GM12878 (cell line): ENCODE results near the gene PCDHGA5. TPM values are rescaled to one million over a fixed set of nuclear protein-coding genes. Genes with fewer than 3 reads are reported as not detected.

ENCODE experiments used
- ATAC-seq: fragments of 200-7000 bp; cut with Tn5 transposase; 3 replicates; pipeline ENCODE4 v1.9.1; 2020; ENCODE audit warnings: mild to moderate bottlenecking, moderate library complexity
- BruUV-seq: library from RNA; stranded (reverse); fragments of 400-500 nt; replicated peaks from 2 replicates; lab custom pipeline; 2021; lab: Mats Ljungman, UMichigan
- CTCF ChIA-PET: fragments of 300-600 bp; sonication (Branson Sonifier 250); formaldehyde crosslinking; extraction: SDS; loops from one replicate; lab custom pipeline; 2021; ENCODE audit warnings: inconsistent platforms; lab: Yijun Ruan, JAX
- POLR2A ChIA-PET: fragments of 350-600 bp; formaldehyde crosslinking; extraction: SDS; loops from one replicate; lab custom pipeline; 2021; ENCODE audit warnings: inconsistent platforms; lab: Charles Lee
- RAD21 ChIA-PET: fragments of 300-600 bp; sonication (Branson Sonifier 250); formaldehyde crosslinking; loops from one replicate; lab custom pipeline; 2023; ENCODE audit warnings: antibody characterized with exemption; ENCODE audit not compliant: unreplicated experiment; lab: Charles Lee
- SMC1A ChIA-PET: fragments of 300-600 bp; sonication (Branson Sonifier 250); formaldehyde crosslinking; loops from one replicate; lab custom pipeline; 2023; ENCODE audit not compliant: unreplicated experiment, uncharacterized antibody; lab: Charles Lee
- DNase-seq: peaks from one replicate; pipeline ENCODE4 v3.0.0-alpha.2; 2011; ENCODE audit warnings: low read depth, low spot score
- FAIRE-seq: peaks from 3 replicates; lab custom pipeline; 2011; peaks lifted over from hg19 to GRCh38; lab: Jason Lieb, UNC
- H2AFZ ChIP-seq: 2 replicates; pipeline ENCODE4 v1.6.0; 2011; ENCODE audit warnings: low read depth, low read length, control low read depth; ENCODE audit not compliant: control insufficient read depth
- H3K27ac ChIP-seq: 2 replicates; pipeline ENCODE4 v1.5.1; 2011; ENCODE audit warnings: control low read depth; ENCODE audit not compliant: control insufficient read depth, insufficient read depth
- H3K27me3 ChIP-seq, 2 experiments: replicated peaks in 1 of 2; 2 replicates each; pipeline versions ENCODE4 v1.6.0 to v1.6.1; 2011; ENCODE audit warnings: low read length in 1 of 2; ENCODE audit not compliant: control insufficient read depth in 2 of 2, insufficient read depth in 2 of 2
- H3K36me3 ChIP-seq, 2 experiments: 2 replicates each; pipeline ENCODE4 v1.5.1; 2011; ENCODE audit warnings: low read length in 1 of 2; ENCODE audit not compliant: control insufficient read depth in 2 of 2, insufficient read depth in 2 of 2
- H3K4me1 ChIP-seq: 2 replicates; pipeline ENCODE4 v1.6.1; 2011; ENCODE audit warnings: mild to moderate bottlenecking, low read length, moderate library complexity, mixed read lengths; ENCODE audit not compliant: control insufficient read depth, insufficient read depth
- H3K4me2 ChIP-seq: 2 replicates; pipeline ENCODE4 v1.6.0; 2011; ENCODE audit warnings: control low read depth; ENCODE audit not compliant: control insufficient read depth, insufficient read depth
- H3K4me3 ChIP-seq: fragments of 200-600 bp; sonication (generic); 2 replicates; pipeline ENCODE4 v1.5.1; 2016
- H3K79me2 ChIP-seq: 2 replicates; pipeline ENCODE4 v1.6.0; 2011; ENCODE audit warnings: low read length; ENCODE audit not compliant: control insufficient read depth, insufficient read depth
- H3K9ac ChIP-seq: 2 replicates; pipeline ENCODE4 v1.8.0; 2011; ENCODE audit warnings: low read length, control low read depth, mixed read lengths; ENCODE audit not compliant: control insufficient read depth, insufficient read depth
- H3K9me3 ChIP-seq: replicated peaks from 3 replicates; pipeline ENCODE4 v1.5.1; 2011; ENCODE audit warnings: mild to moderate bottlenecking, low read length; ENCODE audit not compliant: control insufficient read depth, insufficient read depth
- H4K20me1 ChIP-seq: 2 replicates; pipeline ENCODE4 v1.6.0; 2011; ENCODE audit not compliant: control insufficient read depth, insufficient read depth
- BCL11A ChIP-seq: IDR thresholded peaks from 2 replicates; pipeline ENCODE4 v1.6.1; 2011; ENCODE audit warnings: low read depth, low read length
- CBX5 ChIP-seq: sonication (generic); IDR thresholded peaks from 2 replicates; pipeline ENCODE4 v1.6.1; 2016; ENCODE audit warnings: low read depth, moderate library complexity, mild to moderate bottlenecking, inconsistent platforms
- CHD2 ChIP-seq: IDR thresholded peaks from 2 replicates; pipeline ENCODE4 v1.6.1; 2011; ENCODE audit warnings: low read depth, low read length, improper control_type of control experiment, borderline replicate concordance
- DPF2 ChIP-seq: fragments of 450-650 bp; IDR thresholded peaks from 2 replicates; pipeline ENCODE4 v1.6.1; 2017; ENCODE audit warnings: mild to moderate bottlenecking
- FOXM1 ChIP-seq: IDR thresholded peaks from 2 replicates; pipeline ENCODE4 v1.6.1; 2012; ENCODE audit warnings: low read depth, mild to moderate bottlenecking, inconsistent platforms, low read length, moderate library complexity
- GATAD2B ChIP-seq: fragments of 450-650 bp; conservative IDR thresholded peaks from 2 replicates; pipeline ENCODE4 v1.6.1; 2017; ENCODE audit warnings: low read depth, mild to moderate bottlenecking, moderate library complexity
- HDAC2 ChIP-seq: fragments of 200-600 bp; sonication (generic); IDR thresholded peaks from 2 replicates; pipeline ENCODE4 v1.6.1; 2017
- IRF4 ChIP-seq: IDR thresholded peaks from 2 replicates; pipeline ENCODE4 v1.6.1; 2011; ENCODE audit warnings: low read depth, low read length
- MXI1 ChIP-seq: fragments of 150-350 bp; IDR thresholded peaks from 2 replicates; pipeline ENCODE4 v1.6.1; 2011; ENCODE audit warnings: low read depth, mild to moderate bottlenecking, inconsistent platforms, low read length, improper control_type of control experiment
- PBX3 ChIP-seq: IDR thresholded peaks from 2 replicates; pipeline ENCODE4 v1.6.1; 2011; ENCODE audit warnings: mild to moderate bottlenecking, low read depth, low read length, moderate library complexity; ENCODE audit not compliant: insufficient replicate concordance
- TCF3 ChIP-seq: IDR thresholded peaks from 2 replicates; pipeline ENCODE4 v1.6.1; 2012; ENCODE audit warnings: low read depth, mild to moderate bottlenecking, low read length, borderline replicate concordance; ENCODE audit not compliant: insufficient read depth
- YBX1 ChIP-seq: fragments of 450-650 bp; IDR thresholded peaks from 2 replicates; pipeline ENCODE4 v1.6.1; 2016; ENCODE audit warnings: antibody characterized with exemption
- WGBS: methylation state at CpG from one replicate; pipeline ENCODE4 v1.1.6; 2016; ENCODE audit warnings: low lambda C conversion rate; ENCODE audit not compliant: insufficient replicate concordance, insufficient coverage; ENCODE audit errors: missing lambda C conversion rate; 5-methylcytosine and 5-hydroxymethylcytosine counted together
- in situ Hi-C: fragments of 300-500 bp; cut with MboI; formaldehyde crosslinking; loops from 9 replicates; pipeline ENCODE4 v1.14.3; 2018; ENCODE audit warnings: mixed read lengths
- intact Hi-C: fragments of 100-400 bp; cut with micrococcal nuclease; formaldehyde crosslinking; loops from one replicate; pipeline ENCODE4 v1.14.2; 2022; ENCODE audit not compliant: unreplicated experiment
- polyA plus RNA-seq, 11 experiments: library from polyadenylated mRNA; depleted of rRNA in 4 of 11; unstranded in 6 of 11; stranded (reverse) in 5 of 11; fragments of >200 nt; fragmentation: Nextera tagmentation in 4 of 11; fragmentation: Illumina TruSeq in 1 of 11; extraction: Ambion mirVana in 4 of 11; extraction: Trizol in 1 of 11; gene quantifications; 1 replicate in 1 of 11; 2 replicates in 10 of 11; pipeline versions ENCODE4 v1.2.1 to v1.2.3, GENCODE V29; 2011 to 2016; ENCODE audit warnings: inconsistent platforms in 2 of 11, missing spikeins in 2 of 11, low read depth in 1 of 11
- total RNA-seq, 4 experiments: library from RNA; depleted of rRNA in 3 of 4; stranded (reverse); fragments of >200 nt in 3 of 4; fragmentation: Illumina TruSeq in 1 of 4; extraction: Trizol in 1 of 4; gene quantifications; 2 replicates each; pipeline versions ENCODE4 v1.2.1 to v1.2.3, GENCODE V29; 2013 to 2021
- TF ChIP-seq, protein P1 (sequence below): IDR thresholded peaks from 2 replicates; pipeline ENCODE4 v1.6.1; 2011; ENCODE audit warnings: borderline replicate concordance, low read depth, mild to moderate bottlenecking, moderate library complexity, mixed read lengths, low read length; ENCODE audit not compliant: insufficient read depth; ENCODE audit errors: extremely low read length

Gene PCDHGA5
- total and polyA plus RNA-seq, 10 of the 15 experiments (the other 5 are each of a cell fraction or from before 2014, with no cell fraction given), result 0.10 to 0.23 (median 0.16) TPM; not detected in 4

GRCh38 chr5:141383345-141383744 is 19.4 kb downstream of the PCDHGA5 start:
- intact Hi-C loops, result no loop called here
- H3K27me3 ChIP-seq, result no peaks in the 10 kb centered on the region
- no peak overlapping the region for H3K9ac ChIP-seq
- no peak overlapping the region for H3K4me2 ChIP-seq
- DNase-seq, result no peak
- no peaks in the 10 kb centered on the region for H3K79me2 ChIP-seq
- SMC1A ChIA-PET, result no interaction called here
- no peak overlapping the region for H3K27ac ChIP-seq
- no TSS peak for BruUV-seq
- CTCF ChIA-PET, result interaction anchor here (0.8 to 1.5 kb wide), 2 partner anchors 8 to 175 kb away, joined by 3 read pairs; no protein-coding TSS in a partner anchor
- RAD21 ChIA-PET, result no interaction called here
- no peaks in the 10 kb centered on the region for H3K36me3 ChIP-seq
- H3K9me3 ChIP-seq, result peaks cover 2% of the 10 kb centered on the region; the same call in 1 of the 3 replicates
- TF ChIP-seq CBX5 (no peak), CHD2 (no peak), PBX3 (no peak), TCF3 (no peak), FOXM1 (no peak), MXI1 (no peak), BCL11A (no peak), GATAD2B (no peak), HDAC2 (no peak), IRF4 (no peak), DPF2 (no peak), YBX1 (no peak)
- TF ChIP-seq, protein P1, sequence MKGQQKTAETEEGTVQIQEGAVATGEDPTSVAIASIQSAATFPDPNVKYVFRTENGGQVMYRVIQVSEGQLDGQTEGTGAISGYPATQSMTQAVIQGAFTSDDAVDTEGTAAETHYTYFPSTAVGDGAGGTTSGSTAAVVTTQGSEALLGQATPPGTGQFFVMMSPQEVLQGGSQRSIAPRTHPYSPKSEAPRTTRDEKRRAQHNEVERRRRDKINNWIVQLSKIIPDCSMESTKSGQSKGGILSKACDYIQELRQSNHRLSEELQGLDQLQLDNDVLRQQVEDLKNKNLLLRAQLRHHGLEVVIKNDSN, result no peak
- in situ Hi-C loops, result no loop called here
- ATAC-seq, result no peak
- WGBS, result 27% methylated on average over 21 of the region's 21 CpGs
- H2AFZ ChIP-seq, result no peak overlapping the region
- no peak for FAIRE-seq
- no peak overlapping the region for H3K4me3 ChIP-seq
- POLR2A ChIA-PET, result no interaction called here
- H4K20me1 ChIP-seq, result no peaks in the 10 kb centered on the region
- no peaks in the 10 kb centered on the region for H3K4me1 ChIP-seq
